ENCODE results near the gene SAMD10.
"Not testable (repeated sequence)": the region's sequence is repeated elsewhere in the genome, so short reads cannot be mapped to it uniquely, and the experiment has no call there.

SAMD10 gene

GRCh38 chr20:63940472-63941266, 38.8 kb downstream of the SAMD10 start:
- no peak for FAIRE-seq

DNA sequence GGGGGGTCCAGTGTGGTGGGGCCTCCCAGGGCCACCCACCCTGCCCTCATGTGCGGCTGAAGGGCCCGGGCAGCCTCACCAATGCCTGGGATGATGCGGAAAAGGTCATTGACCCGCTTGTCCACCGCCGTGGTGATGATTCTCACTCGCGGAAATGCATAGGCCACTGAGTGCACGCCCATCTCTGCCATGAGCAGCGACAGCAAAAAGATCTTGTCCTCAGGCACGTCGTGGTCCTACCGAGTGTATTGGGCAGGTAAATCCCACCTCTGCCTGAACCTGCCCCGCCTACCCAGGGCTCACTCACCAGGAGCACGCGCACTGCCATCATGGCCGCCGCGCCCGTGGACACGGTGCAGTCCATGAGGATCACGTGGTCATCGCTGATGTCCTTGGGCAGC, 39.4 kb downstream of the SAMD10 start:
- no peak for FAIRE-seq

DNA sequence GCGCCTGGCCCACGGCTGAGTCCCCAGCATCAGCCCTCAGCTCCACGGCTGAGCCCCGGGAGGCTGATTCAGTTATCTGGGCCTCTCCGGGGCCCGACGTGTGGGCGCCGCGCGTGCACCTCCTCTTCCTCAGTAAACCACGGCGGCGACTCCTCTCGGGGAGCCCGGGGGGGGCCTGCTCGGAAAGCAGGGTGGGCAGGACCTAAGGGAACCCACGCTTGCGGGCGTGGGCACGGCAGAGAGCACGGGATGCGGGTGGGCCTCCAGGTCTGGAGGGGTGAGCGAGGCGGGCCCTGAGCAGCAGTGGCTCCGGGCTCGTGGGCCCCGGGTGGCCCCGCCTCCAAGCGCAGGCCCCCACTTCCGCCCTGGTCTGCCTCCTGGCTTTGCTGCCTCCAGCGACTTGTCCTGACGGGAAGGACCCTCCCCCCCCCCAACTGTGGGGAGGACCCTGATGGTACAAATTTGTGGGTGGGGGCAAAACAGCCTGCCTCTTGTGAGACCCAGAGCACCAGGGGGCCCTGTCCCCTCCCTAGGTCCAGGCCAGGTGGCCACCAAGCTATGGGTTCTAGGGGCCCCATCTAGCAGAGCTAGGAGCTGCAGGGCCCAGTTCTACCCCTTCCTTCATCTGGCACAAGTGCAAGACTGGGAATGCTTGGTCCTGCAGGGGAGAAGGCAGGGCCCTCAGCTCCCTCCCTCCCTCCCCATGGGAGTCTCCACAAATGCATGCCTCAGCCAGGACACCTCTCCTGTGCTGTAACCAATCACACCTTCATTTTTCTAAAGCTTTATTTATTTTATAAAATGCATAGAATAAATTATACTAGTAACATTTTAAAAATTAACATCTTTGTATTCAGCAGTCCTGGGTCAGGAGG, 40.1 kb downstream of the SAMD10 start:
- FAIRE-seq = no peak

GRCh38 chr20:63937596-63937995, 41.8 kb downstream of the SAMD10 start:
- no peak for FAIRE-seq

- no peak for FAIRE-seq
These were observed 44.0 kb downstream of the SAMD10 start for GRCh38 chr20:63935447-63935846.

DNA sequence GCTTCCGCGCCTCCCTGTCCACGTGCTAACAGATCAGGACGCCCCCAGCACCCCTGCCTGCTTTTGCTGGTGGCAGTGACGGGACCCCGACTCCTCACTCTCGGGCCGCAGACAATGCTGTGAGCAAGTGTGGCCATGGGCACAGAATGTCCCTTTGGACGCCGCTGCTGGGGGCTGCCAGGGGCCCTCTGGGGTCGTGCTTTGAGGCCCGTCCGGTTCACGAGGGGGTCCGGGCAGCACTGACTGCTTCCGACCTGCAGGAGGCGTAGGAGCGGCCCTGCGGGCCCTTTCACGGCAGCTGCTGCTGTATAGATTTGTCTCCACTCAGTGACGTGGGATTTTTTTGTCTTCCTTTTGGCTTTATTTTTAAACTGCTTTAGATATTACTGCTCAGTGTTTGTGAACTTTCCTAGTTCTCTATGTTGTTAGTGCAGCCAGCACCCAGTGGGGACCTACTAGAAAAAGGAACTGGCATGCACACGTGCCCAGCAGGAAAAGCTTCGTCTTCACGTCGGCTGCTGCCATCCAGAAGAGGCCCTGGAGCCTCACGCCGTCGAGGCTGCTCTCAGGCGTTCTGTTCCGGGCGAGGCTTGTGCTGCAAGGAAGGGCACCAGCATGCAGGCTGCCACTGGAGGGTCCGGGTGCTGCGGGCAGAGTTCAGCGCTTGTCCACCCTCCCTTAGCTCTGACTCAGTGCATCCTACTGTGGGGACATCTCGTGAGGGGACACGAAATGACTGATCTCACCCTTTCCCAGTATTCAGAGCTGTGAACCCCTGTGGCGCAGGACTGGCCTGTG, 45.0 kb downstream of the SAMD10 start:
- FAIRE-seq = no peak

DNA sequence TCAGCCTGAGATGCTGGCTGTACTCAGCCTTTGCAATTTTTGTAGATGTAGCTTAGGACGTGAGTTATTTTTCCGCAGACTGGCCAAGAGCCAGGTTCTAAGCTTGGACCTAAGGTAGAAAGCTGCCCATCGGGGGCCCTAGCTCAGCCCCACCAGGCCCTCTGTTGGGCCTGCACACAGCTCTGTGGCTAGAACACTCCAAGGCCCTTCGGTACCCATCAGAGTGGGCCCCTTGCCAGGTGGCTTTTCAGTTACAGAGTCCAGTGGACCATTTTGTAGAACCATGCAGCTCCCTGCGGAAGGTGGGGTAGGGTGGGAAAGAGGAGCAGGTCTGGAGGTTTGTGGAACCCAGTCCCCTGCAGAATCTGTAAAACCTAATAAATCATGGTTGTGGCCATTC, 45.8 kb downstream of the SAMD10 start:
- no peak for FAIRE-seq

- no peak for FAIRE-seq
These were observed 46.8 kb downstream of the SAMD10 start for GRCh38 chr20:63932606-63933160.

DNA sequence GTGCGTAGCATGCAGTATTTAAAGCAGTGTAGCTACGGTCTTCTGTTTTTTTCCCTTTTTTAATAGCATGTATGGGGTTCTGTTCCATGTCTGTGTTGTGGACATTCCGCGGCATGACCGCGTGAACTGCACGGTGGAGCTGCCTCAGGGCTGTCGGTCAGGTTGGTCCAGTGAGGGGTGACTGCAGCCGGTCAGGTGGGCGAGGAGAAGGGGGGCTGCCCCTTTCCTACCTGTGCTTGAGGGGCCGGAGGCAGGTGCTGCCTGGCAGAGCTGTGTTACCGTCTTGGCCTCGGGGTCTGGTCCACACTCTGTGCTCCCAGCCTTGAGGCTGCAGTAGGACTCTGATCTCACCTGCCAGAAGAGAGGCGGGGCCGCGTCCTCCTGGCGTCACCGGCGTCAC, 47.7 kb downstream of the SAMD10 start:
- FAIRE-seq = no peak

- no peak for FAIRE-seq
These were observed 48.4 kb downstream of the SAMD10 start for GRCh38 chr20:63930971-63931553.

DNA sequence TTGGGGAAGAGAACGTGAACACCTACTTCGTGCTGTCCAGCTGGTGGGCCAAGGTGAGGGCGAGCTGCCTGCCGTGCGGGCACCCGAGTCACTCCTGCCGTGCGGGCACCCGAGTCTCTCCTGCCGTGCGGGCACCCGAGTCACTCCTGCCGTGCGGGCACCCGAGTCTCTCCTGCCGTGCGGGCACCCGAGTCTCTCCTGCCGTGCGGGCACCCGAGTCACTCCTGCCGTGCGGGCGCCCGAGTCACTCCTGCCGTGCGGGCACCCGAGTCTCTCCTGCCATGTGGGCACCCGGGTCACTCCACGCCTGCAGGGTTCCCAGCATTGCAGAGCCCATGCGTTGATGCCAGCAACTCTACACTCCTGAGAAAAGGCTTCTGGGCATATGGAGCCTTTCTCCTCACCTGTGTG, 50.0 kb downstream of the SAMD10 start:
- FAIRE-seq = not testable (repeated sequence)

- no peak for FAIRE-seq
These were observed 50.4 kb downstream of the SAMD10 start for GRCh38 chr20:63929071-63929470.

- FAIRE-seq = no peak
These were observed 53.1 kb downstream of the SAMD10 start for GRCh38 chr20:63926298-63926697.

DNA sequence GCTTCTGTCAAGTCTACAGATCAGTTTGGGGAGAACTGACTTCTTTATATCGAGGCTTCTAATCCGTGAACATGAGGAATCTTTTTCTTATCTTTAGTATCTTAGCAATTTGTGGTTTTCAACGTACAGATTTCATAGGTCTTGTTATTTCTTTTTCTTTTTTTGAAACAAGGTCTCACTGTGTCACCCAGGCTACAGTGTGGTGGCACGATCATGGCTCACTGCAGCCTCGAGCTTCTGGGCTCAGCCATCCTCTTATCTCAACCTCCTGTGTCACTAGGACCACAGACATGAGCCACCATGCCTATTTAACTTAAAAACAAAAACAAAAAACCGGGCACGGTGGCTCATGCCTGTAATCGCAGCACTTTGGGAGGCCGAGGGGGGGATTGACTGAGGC, 55.2 kb downstream of the SAMD10 start:
- no peak for FAIRE-seq

Data from endometrium (tissue), 2 donors.